Parathyroid adenoma (tissue), 2 donors: Measurements from ENCODE around the gene TACC3.

ENCODE experiments used
- H2AFZ ChIP-seq: fragments of 300-600 bp; sonication (generic); one replicate; pipeline ENCODE4 v1.7.0; 2017; ENCODE audit warnings: antibody characterized with exemption, mild to moderate bottlenecking
- H3K27ac ChIP-seq: fragments of 300-600 bp; sonication (generic); one replicate; pipeline ENCODE4 v1.7.0; 2017
- H3K27me3 ChIP-seq: fragments of 300-600 bp; sonication (generic); one replicate; pipeline ENCODE4 v1.7.0; 2017; ENCODE audit warnings: low read length; ENCODE audit not compliant: control insufficient read depth, insufficient read depth
- H3K36me3 ChIP-seq: fragments of 300-600 bp; sonication (generic); one replicate; pipeline ENCODE4 v1.7.0; 2017; ENCODE audit warnings: low read length; ENCODE audit not compliant: control insufficient read depth, insufficient read depth
- H3K4me1 ChIP-seq: fragments of 300-600 bp; sonication (generic); one replicate; pipeline ENCODE4 v1.7.0; 2017; ENCODE audit warnings: control low read depth
- H3K4me2 ChIP-seq: fragments of 300-600 bp; sonication (generic); one replicate; pipeline ENCODE4 v1.7.0; 2017; ENCODE audit warnings: low read length
- H3K4me3 ChIP-seq: fragments of 300-600 bp; sonication (generic); one replicate; pipeline ENCODE4 v1.7.0; 2017; ENCODE audit warnings: low read depth, low read length
- H3K79me2 ChIP-seq: fragments of 300-600 bp; sonication (generic); one replicate; pipeline ENCODE4 v1.7.0; 2017; ENCODE audit warnings: control low read depth
- H3K9ac ChIP-seq: fragments of 300-600 bp; sonication (generic); one replicate; pipeline ENCODE4 v1.7.0; 2017; ENCODE audit warnings: mild to moderate bottlenecking
- H3K9me3 ChIP-seq: fragments of 300-600 bp; sonication (generic); one replicate; pipeline ENCODE4 v1.7.0; 2017; ENCODE audit warnings: low read length; ENCODE audit not compliant: control insufficient read depth
- TF ChIP-seq, protein P1 (sequence below): fragments of 300-600 bp; sonication (generic); IDR thresholded peaks from one replicate; pipeline ENCODE4 v1.7.0; 2017; ENCODE audit warnings: antibody characterized with exemption, mild to moderate bottlenecking
- donor health status: primary hyperparathyroidism.

Gene TACC3

DNA sequence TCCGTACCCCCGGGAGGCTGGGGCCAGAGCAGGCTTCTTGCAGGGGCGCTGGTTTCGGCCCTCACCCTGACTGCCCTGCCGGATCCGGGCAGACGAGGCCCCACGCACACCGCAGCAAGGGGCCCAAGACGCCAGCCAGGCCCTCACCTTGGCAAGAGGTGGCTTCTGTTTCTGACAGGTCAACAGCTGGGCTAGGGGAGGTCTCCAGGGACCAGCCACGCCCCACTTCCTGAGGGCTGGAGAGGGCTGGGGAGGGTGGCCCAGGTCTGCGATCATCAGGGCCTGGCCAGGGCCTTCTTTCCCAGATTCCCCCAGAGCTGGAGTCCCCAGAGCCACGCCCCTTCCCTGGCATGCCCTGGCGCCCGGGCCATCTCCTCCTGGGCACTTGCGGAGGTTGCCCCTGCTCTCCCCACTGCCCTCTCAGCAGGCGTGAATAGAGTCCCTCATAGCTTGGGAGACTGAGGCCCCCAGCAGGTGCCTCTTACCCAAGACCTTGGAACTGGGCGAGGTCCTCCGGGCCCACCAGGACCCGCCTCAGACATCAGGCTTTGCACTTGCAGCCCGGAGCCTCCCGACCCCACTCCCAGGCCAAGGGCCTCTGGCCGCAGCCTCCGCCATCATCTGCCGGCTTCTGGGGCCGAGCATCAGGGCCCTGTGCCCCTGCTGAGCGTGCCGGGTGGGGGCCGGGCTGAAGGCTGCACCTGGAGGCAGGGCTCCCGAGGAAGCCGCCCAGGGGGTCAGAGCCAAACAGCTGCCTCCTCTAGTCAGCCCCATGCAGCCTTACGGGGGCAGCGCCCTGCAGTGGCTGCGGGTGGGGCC, 65.4 kb downstream of the TACC3 start:
- Histone ChIP-seq H3K9me3 (no peaks in the 10 kb centered on the region), H3K9ac (no peak overlapping the region), H3K79me2 (no peaks in the 10 kb centered on the region), H3K36me3 (no peaks in the 10 kb centered on the region), H3K4me1 (no peaks in the 10 kb centered on the region), H2AFZ (no peak overlapping the region), H3K27ac (no peak overlapping the region), H3K4me3 (no peak overlapping the region), H3K4me2 (no peak overlapping the region), H3K27me3 (no peaks in the 10 kb centered on the region)
- TF ChIP-seq, protein P1, sequence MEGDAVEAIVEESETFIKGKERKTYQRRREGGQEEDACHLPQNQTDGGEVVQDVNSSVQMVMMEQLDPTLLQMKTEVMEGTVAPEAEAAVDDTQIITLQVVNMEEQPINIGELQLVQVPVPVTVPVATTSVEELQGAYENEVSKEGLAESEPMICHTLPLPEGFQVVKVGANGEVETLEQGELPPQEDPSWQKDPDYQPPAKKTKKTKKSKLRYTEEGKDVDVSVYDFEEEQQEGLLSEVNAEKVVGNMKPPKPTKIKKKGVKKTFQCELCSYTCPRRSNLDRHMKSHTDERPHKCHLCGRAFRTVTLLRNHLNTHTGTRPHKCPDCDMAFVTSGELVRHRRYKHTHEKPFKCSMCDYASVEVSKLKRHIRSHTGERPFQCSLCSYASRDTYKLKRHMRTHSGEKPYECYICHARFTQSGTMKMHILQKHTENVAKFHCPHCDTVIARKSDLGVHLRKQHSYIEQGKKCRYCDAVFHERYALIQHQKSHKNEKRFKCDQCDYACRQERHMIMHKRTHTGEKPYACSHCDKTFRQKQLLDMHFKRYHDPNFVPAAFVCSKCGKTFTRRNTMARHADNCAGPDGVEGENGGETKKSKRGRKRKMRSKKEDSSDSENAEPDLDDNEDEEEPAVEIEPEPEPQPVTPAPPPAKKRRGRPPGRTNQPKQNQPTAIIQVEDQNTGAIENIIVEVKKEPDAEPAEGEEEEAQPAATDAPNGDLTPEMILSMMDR = no peak

DNA sequence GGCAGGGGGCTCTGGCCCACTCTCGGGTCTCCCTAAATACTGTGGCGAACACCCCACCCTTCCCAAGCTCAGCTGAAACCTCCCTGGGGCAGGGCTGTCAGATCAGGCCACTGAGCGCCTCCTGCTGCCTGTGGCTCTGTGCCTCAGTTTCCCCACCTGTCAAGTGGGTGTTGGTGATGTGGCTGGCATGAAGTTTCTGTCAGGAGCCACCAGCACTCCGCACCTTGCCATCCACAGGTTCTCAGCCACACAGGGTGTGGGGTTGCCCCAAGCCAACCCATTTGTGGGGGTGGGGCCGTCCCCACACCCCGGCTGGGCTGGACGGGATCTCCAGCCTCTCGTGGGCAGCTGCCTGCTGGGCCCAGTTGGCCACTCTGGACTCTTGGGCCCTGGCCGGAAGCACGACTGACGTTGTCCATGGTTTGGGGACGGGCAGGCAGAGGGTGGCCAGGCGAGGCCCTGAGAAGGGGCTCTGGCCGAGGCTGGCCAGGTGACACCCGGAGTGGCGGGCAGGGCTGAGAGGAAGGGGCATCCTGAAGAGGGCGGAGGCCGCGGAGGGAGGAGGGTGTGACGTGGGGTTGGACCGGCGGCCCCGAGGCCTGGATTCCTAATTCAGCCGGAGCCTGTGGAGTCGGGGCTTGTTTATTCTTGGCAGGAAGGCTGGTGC, 66.2 kb downstream of the TACC3 start:
- H3K4me1 ChIP-seq = no peaks in the 10 kb centered on the region
- H3K79me2 ChIP-seq = no peaks in the 10 kb centered on the region
- H2AFZ ChIP-seq = no peak overlapping the region
- no peak overlapping the region for H3K27ac ChIP-seq
- H3K4me2 ChIP-seq = no peak overlapping the region
- H3K4me3 ChIP-seq = no peak overlapping the region
- TF ChIP-seq, protein P1 = no peak
- no peaks in the 10 kb centered on the region for H3K9me3 ChIP-seq
- no peaks in the 10 kb centered on the region for H3K36me3 ChIP-seq
- H3K9ac ChIP-seq = no peak overlapping the region
- H3K27me3 ChIP-seq = no peaks in the 10 kb centered on the region

DNA sequence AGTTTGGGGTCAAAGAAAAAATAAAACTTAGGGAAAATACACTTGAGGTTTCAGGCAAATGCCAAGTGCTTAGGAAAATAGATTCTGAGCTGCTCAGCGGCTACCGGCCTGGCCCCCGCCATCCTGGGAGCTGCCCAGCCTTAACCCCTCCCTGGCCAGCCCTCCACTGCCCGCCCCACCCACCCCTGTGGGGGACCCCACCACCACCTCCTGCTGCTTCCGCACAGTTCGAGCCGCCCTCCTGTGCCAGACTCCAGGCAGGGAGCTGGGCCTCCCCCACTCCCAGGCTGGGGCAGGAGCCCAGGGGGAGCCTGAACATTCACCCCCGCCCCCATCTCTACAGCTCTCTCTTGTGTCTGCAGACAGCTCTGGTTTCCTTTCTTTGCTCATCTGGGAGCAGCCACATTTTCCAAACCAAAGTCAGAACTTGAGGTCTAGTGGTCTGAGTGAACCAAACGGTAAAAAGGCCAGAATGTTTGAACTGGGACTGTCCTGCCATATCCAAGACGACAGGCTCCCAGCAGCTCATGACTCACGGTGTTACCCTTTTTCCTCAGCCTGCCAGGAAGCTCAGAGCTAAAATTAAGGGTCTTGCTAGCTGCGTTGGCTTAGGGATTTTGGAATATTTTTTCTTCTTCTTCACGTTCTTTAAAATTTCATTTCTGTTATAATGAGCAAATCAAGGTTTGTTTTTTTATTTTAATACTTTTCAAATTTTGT, 67.1 kb downstream of the TACC3 start:
- Histone ChIP-seq H2AFZ (no peak overlapping the region), H3K9ac (no peak overlapping the region), H3K9me3 (no peaks in the 10 kb centered on the region), H3K36me3 (no peaks in the 10 kb centered on the region), H3K79me2 (no peaks in the 10 kb centered on the region), H3K4me2 (no peak overlapping the region), H3K27ac (no peak overlapping the region), H3K27me3 (no peaks in the 10 kb centered on the region), H3K4me1 (no peaks in the 10 kb centered on the region), H3K4me3 (no peak overlapping the region)
- TF ChIP-seq, protein P1 = no peak

DNA sequence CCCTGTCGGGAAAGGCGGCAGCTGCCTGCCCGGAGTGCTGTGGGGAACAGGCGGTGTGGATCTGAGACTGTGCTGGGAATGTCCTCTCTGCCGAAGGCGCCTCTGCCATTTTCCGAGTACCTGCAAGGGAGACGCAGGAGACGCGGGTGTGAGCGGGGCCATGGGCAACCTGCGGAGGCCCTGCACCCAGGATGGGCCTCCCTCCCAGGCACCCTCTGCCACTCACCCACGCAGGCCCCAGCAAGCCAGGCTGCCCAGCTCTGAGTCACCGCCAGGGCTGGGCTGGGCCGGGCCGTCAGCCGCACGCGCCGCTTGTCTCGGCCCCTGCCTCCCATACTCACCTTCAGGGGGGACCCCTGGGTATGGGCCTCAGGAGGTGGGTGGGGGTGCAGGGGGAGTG, 68.2 kb downstream of the TACC3 start:
- no peaks in the 10 kb centered on the region for H3K36me3 ChIP-seq
- no peak overlapping the region for H2AFZ ChIP-seq
- TF ChIP-seq, protein P1 = no peak
- no peak overlapping the region for H3K4me2 ChIP-seq
- H3K4me3 ChIP-seq = no peak overlapping the region
- no peaks in the 10 kb centered on the region for H3K4me1 ChIP-seq
- H3K9me3 ChIP-seq = no peaks in the 10 kb centered on the region
- peaks cover 3% of the 10 kb centered on the region for H3K27me3 ChIP-seq
- H3K27ac ChIP-seq = no peak overlapping the region
- H3K9ac ChIP-seq = no peak overlapping the region
- no peaks in the 10 kb centered on the region for H3K79me2 ChIP-seq
